KOPT-K1 (cell line): ENCODE results near the gene PRKCI.
"Not testable (repeated sequence)": the region's sequence is repeated elsewhere in the genome, so short reads cannot be mapped to it uniquely, and the experiment has no call there.

Source experiments
- H3K27ac ChIP-seq: fragments of 200-600 bp; sonication (generic); 2 replicates; pipeline ENCODE4 v1.5.1; 2016; ENCODE audit warnings: antibody characterized with exemption, mild to moderate bottlenecking, low read depth, low read length; ENCODE audit not compliant: poor library complexity, severe bottlenecking
- H3K36me3 ChIP-seq: fragments of 200-600 bp; sonication (generic); 2 replicates; pipeline ENCODE4 v1.5.1; 2017; ENCODE audit warnings: antibody characterized with exemption, mild to moderate bottlenecking, low read length, moderate library complexity; ENCODE audit not compliant: insufficient read depth
- H3K9me3 ChIP-seq: fragments of 200-600 bp; sonication (generic); 2 replicates; pipeline ENCODE4 v1.5.1; 2017; ENCODE audit warnings: antibody characterized with exemption, low read length, mild to moderate bottlenecking; ENCODE audit not compliant: insufficient read depth, poor library complexity, severe bottlenecking

The PRKCI gene

GRCh38 chr3:170302008-170302407, 79.8 kb downstream of the PRKCI start:
- Histone ChIP-seq H3K36me3 (peaks cover 26% of the 10 kb centered on the region), H3K9me3 (no peaks in the 10 kb centered on the region), H3K27ac (no peak overlapping the region)

GRCh38 chr3:170306015-170306414, 83.8 kb downstream of the PRKCI start:
- Histone ChIP-seq H3K27ac (no peak overlapping the region), H3K36me3 (peaks cover 12% of the 10 kb centered on the region; the same call in 1 of the 2 replicates)

GRCh38 chr3:170307671-170308405, 85.6 kb downstream of the PRKCI start:
- no peaks in the 10 kb centered on the region for H3K36me3 ChIP-seq
- no peak overlapping the region for H3K27ac ChIP-seq
- no peaks in the 10 kb centered on the region for H3K9me3 ChIP-seq

More at GRCh38 chr3:170306015-170306414, 83.8 kb downstream of the PRKCI start:
- no peaks in the 10 kb centered on the region for H3K9me3 ChIP-seq

GRCh38 chr3:170309046-170309445, 86.8 kb downstream of the PRKCI start:
- Histone ChIP-seq H3K36me3 (no peaks in the 10 kb centered on the region), H3K9me3 (no peaks in the 10 kb centered on the region), H3K27ac (no peak overlapping the region)

GRCh38 chr3:170317954-170318353, 95.7 kb downstream of the PRKCI start:
- Histone ChIP-seq H3K27ac (no peak overlapping the region), H3K9me3 (no peaks in the 10 kb centered on the region), H3K36me3 (no peaks in the 10 kb centered on the region)

GRCh38 chr3:170320461-170321121, 98.4 kb downstream of the PRKCI start:
- Histone ChIP-seq H3K9me3 (no peaks in the 10 kb centered on the region), H3K36me3 (no peaks in the 10 kb centered on the region), H3K27ac (no peak overlapping the region)

GRCh38 chr3:170321321-170322034, 99.3 kb downstream of the PRKCI start:
- Histone ChIP-seq H3K9me3 (no peaks in the 10 kb centered on the region), H3K36me3 (no peaks in the 10 kb centered on the region), H3K27ac (no peak overlapping the region)

GRCh38 chr3:170322566-170323269, 100.5 kb downstream of the PRKCI start:
- Histone ChIP-seq H3K9me3 (peaks cover 2% of the 10 kb centered on the region), H3K27ac (no peak overlapping the region)

GRCh38 chr3:170323331-170323730, 101.1 kb downstream of the PRKCI start:
- Histone ChIP-seq H3K27ac (no peak overlapping the region), H3K36me3 (no peaks in the 10 kb centered on the region), H3K9me3 (peaks cover 7% of the 10 kb centered on the region)

More at GRCh38 chr3:170322566-170323269, 100.5 kb downstream of the PRKCI start:
- no peaks in the 10 kb centered on the region for H3K36me3 ChIP-seq

GRCh38 chr3:170324962-170325361, 102.7 kb downstream of the PRKCI start:
- Histone ChIP-seq H3K27ac (no peak overlapping the region), H3K36me3 (no peaks in the 10 kb centered on the region), H3K9me3 (peaks cover 7% of the 10 kb centered on the region)

GRCh38 chr3:170327040-170327808, 105.0 kb downstream of the PRKCI start:
- no peak overlapping the region for H3K27ac ChIP-seq
- H3K9me3 ChIP-seq = peaks cover 7% of the 10 kb centered on the region
- H3K36me3 ChIP-seq = no peaks in the 10 kb centered on the region

- not testable (repeated sequence) for H3K27ac ChIP-seq, H3K9me3 ChIP-seq, H3K36me3 ChIP-seq
These were observed 105.8 kb downstream of the PRKCI start for GRCh38 chr3:170327868-170328548.

GRCh38 chr3:170330366-170330765, 108.1 kb downstream of the PRKCI start:
- peaks cover 7% of the 10 kb centered on the region for H3K9me3 ChIP-seq
- no peaks in the 10 kb centered on the region for H3K36me3 ChIP-seq
- no peak overlapping the region for H3K27ac ChIP-seq

- Histone ChIP-seq H3K27ac (no peak overlapping the region), H3K36me3 (no peaks in the 10 kb centered on the region), H3K9me3 (peaks cover 7% of the 10 kb centered on the region)
These were observed 108.9 kb downstream of the PRKCI start for GRCh38 chr3:170331143-170331542.
